ENCODE measurements around the gene RPL22. TPM values are rescaled to one million over a fixed set of nuclear protein-coding genes. Genes with fewer than 3 reads are reported as not detected.

The RPL22 gene
- total RNA-seq, 1 donor from 2014 or later = 601 TPM

DNA sequence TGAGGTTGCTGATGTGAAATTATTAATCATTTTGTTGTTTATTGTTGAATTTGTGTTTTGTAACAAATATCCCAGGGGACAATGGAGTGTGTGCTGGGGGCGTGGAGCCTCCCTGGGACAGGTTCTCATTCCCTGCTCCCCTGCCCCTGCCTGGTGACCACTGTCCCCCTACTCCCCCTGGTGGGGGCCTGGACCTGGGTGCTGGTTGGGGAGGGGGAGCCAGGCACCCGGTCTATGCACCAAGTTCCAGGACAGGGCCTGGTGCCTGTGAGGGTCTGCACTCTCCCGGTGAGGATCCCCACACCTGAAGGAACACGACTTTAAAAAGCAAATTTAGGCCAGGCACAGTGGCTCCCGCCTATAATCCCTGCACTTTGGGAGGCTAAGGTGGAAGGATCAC, 61.6 kb downstream of the RPL22 start:
- Mint-ChIP-seq H3K36me3 (ENCODE audit: low read depth, unreplicated experiment) (no peaks in the 10 kb centered on the region), H3K27me3 (ENCODE audit: unreplicated experiment) (peaks cover 11% of the 10 kb centered on the region), H3K9me3 (ENCODE audit: unreplicated experiment) (no peaks in the 10 kb centered on the region), H3K4me3 (ENCODE audit: unreplicated experiment) (no peak overlapping the region), H3K27ac (ENCODE audit: unreplicated experiment) (no peak overlapping the region), H3K4me1 (ENCODE audit: unreplicated experiment) (no peaks in the 10 kb centered on the region)
- TF ChIP-seq, protein P1, sequence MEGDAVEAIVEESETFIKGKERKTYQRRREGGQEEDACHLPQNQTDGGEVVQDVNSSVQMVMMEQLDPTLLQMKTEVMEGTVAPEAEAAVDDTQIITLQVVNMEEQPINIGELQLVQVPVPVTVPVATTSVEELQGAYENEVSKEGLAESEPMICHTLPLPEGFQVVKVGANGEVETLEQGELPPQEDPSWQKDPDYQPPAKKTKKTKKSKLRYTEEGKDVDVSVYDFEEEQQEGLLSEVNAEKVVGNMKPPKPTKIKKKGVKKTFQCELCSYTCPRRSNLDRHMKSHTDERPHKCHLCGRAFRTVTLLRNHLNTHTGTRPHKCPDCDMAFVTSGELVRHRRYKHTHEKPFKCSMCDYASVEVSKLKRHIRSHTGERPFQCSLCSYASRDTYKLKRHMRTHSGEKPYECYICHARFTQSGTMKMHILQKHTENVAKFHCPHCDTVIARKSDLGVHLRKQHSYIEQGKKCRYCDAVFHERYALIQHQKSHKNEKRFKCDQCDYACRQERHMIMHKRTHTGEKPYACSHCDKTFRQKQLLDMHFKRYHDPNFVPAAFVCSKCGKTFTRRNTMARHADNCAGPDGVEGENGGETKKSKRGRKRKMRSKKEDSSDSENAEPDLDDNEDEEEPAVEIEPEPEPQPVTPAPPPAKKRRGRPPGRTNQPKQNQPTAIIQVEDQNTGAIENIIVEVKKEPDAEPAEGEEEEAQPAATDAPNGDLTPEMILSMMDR (IDR thresholded peaks at IDR 0.05; ENCODE audit: unreplicated experiment) = no peak
- no peak for DNase-seq (ENCODE audit: low spot score)

DNA sequence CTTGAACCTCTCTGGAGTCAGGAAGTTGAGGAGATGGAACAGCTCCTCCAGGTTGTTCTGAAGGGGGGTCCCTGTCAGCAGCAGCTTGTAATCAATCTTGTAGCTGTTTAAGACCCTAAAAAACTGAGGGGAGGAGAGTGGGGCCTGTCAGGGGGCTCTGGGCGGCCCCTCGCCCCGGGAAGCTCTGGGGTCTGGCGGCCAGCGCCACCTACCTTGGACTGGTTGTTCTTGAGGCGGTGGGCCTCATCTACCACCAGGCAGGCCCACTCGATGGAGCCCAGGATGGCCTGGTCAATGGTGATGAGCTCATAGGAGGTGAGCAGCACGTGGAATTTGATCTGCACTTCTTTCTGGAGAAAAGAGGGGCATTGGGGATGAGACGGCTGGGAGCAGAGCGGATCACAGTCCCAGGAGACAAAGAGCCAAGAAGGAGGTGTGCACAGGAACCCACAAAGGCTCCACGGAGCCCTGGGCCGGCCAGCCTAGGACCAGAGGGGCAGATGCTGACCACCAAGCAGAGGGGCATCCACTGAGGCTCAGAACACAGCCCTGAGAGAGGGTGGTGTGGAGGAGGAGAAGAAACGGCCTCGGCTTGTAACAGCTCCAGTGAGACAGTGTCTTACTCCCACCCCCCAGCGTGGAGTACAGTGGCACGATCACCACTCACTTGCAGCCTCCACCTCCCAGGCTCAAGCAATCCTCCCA, 62.7 kb downstream of the RPL22 start:
- no peak for DNase-seq (ENCODE audit: low spot score)
- Mint-ChIP-seq H3K36me3 (ENCODE audit: low read depth, unreplicated experiment) (peaks cover 5% of the 10 kb centered on the region), H3K27me3 (ENCODE audit: unreplicated experiment) (peaks cover 17% of the 10 kb centered on the region), H3K4me1 (ENCODE audit: unreplicated experiment) (no peaks in the 10 kb centered on the region), H3K9me3 (ENCODE audit: unreplicated experiment) (no peaks in the 10 kb centered on the region), H3K27ac (ENCODE audit: unreplicated experiment) (no peak overlapping the region), H3K4me3 (ENCODE audit: unreplicated experiment) (no peak overlapping the region)
- TF ChIP-seq, protein P1 (IDR thresholded peaks at IDR 0.05; ENCODE audit: unreplicated experiment) = no peak

Other genes with a start within 250 kb of the RPL22 start
- gene NPHP4, start 207.2 kb downstream of the RPL22 start, total RNA-seq (ENCODE audit: unreplicated experiment) = 15.3 TPM
- gene KCNAB2, start 153.7 kb downstream of the RPL22 start, total RNA-seq (ENCODE audit: unreplicated experiment) = 4.1 TPM
- 0.15 TPM for gene CHD5, start 19.3 kb downstream of the RPL22 start, total RNA-seq (ENCODE audit: unreplicated experiment)
- not detected for gene RNF207, start 6.5 kb upstream of the RPL22 start, total RNA-seq (ENCODE audit: unreplicated experiment)
- gene ICMT, start 36.4 kb upstream of the RPL22 start, total RNA-seq (ENCODE audit: unreplicated experiment) = 52.2 TPM
- gene HES3, start 44.6 kb upstream of the RPL22 start, total RNA-seq (ENCODE audit: unreplicated experiment) = not detected
- 3.0 TPM for gene GPR153, start 61.5 kb upstream of the RPL22 start, total RNA-seq (ENCODE audit: unreplicated experiment)
- gene ACOT7, start 194.2 kb upstream of the RPL22 start, total RNA-seq (ENCODE audit: unreplicated experiment) = 35.1 TPM
- gene HES2, start 220.3 kb upstream of the RPL22 start, total RNA-seq (ENCODE audit: unreplicated experiment) = 0.10 TPM
- 0.36 TPM for gene ESPN, start 225.2 kb upstream of the RPL22 start, total RNA-seq (ENCODE audit: unreplicated experiment)

Data from endothelial cell (in vitro differentiated cells).